Loucy (cell line): ENCODE measurements around the gene SNRNP48.

ENCODE experiments used
- H2AFZ ChIP-seq: fragments of 200-600 bp; sonication (generic); 2 replicates; pipeline ENCODE4 v1.6.0; 2016; ENCODE audit warnings: antibody characterized with exemption, mild to moderate bottlenecking, low read length, moderate library complexity
- H3F3A ChIP-seq: fragments of 200-600 bp; 2 replicates; pipeline ENCODE4 v1.6.0; 2016; ENCODE audit warnings: antibody characterized with exemption, low read depth, mild to moderate bottlenecking
- H3K27me3 ChIP-seq: fragments of 200-600 bp; sonication (generic); 2 replicates; pipeline ENCODE4 v1.6.1; 2014; ENCODE audit warnings: low read length, mild to moderate bottlenecking; ENCODE audit not compliant: insufficient read depth, poor library complexity, severe bottlenecking
- H3K36me3 ChIP-seq: fragments of 200-600 bp; sonication (generic); 2 replicates; pipeline ENCODE4 v1.6.1; 2016; ENCODE audit warnings: low read length; ENCODE audit not compliant: insufficient read depth
- H3K4me1 ChIP-seq: fragments of 200-600 bp; sonication (generic); 2 replicates; pipeline ENCODE4 v1.5.1; 2014; ENCODE audit warnings: low read length, mild to moderate bottlenecking; ENCODE audit not compliant: insufficient read depth, poor library complexity, severe bottlenecking
- H3K4me2 ChIP-seq: fragments of 200-600 bp; sonication (generic); 2 replicates; pipeline ENCODE4 v1.6.0; 2014; ENCODE audit warnings: antibody characterized with exemption, low read length, low read depth, mild to moderate bottlenecking; ENCODE audit not compliant: poor library complexity, severe bottlenecking
- H3K4me3 ChIP-seq: fragments of 200-600 bp; sonication (generic); 2 replicates; pipeline ENCODE4 v1.5.1; 2014; ENCODE audit warnings: low read length, mild to moderate bottlenecking, mixed read lengths; ENCODE audit not compliant: poor library complexity, severe bottlenecking
- H3K79me2 ChIP-seq: fragments of 200-600 bp; sonication (generic); 2 replicates; pipeline ENCODE4 v1.6.1; 2014; ENCODE audit warnings: low read length; ENCODE audit not compliant: insufficient read depth
- H3K9ac ChIP-seq: fragments of 200-600 bp; sonication (generic); 2 replicates; pipeline ENCODE4 v1.6.0; 2014; ENCODE audit warnings: mild to moderate bottlenecking, low read depth, low read length, moderate library complexity; ENCODE audit not compliant: poor library complexity, severe bottlenecking
- H3K9me2 ChIP-seq: fragments of 200-600 bp; sonication (generic); replicated peaks from 2 replicates; pipeline ENCODE4 v1.6.1; 2016; ENCODE audit warnings: low read depth, low read length, mixed read lengths
- H3K9me3 ChIP-seq: fragments of 200-600 bp; sonication (generic); 2 replicates; pipeline ENCODE4 v1.6.1; 2014; ENCODE audit warnings: mild to moderate bottlenecking, antibody characterized with exemption, low read length, low read depth; ENCODE audit not compliant: insufficient read depth
- H4K20me1 ChIP-seq: fragments of 200-600 bp; sonication (generic); 2 replicates; pipeline ENCODE4 v1.6.0; 2014; ENCODE audit warnings: antibody characterized with exemption, low read length, mild to moderate bottlenecking; ENCODE audit not compliant: insufficient read depth, poor library complexity, severe bottlenecking
- CTCF ChIP-seq: fragments of 200-600 bp; sonication (generic); conservative IDR thresholded peaks from 2 replicates; pipeline ENCODE4 v1.5.1; 2014; ENCODE audit warnings: mild to moderate bottlenecking, antibody characterized with exemption, low read length
- EZH2phosphoT487 ChIP-seq: fragments of 200-600 bp; IDR thresholded peaks from 2 replicates; pipeline ENCODE4 v1.6.1; 2018; ENCODE audit warnings: antibody characterized with exemption, mild to moderate bottlenecking, moderate library complexity, borderline replicate concordance

SNRNP48 gene

DNA sequence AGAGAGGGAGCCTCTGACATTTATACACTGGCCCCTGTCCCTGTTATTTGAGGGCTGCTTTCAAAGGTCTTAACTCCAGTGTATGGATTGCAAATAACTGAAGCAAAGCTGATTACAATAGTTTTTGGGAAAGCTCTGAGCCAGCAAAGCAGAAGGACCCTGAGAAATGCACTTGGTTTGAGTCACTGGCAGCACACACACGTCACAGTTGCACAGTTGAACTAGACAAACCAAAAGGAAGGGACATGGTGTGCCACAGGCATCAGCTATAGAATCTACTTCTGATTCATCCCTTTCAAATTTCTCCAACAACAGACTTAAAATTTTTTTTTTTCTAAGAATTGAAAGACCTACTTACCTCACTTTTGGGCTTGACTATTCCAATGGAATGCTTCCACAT, 56.4 kb downstream of the SNRNP48 start:
- H3F3A ChIP-seq = no peaks in the 10 kb centered on the region
- H3K27me3 ChIP-seq = no peaks in the 10 kb centered on the region
- no peaks in the 10 kb centered on the region for H4K20me1 ChIP-seq
- no peaks in the 10 kb centered on the region for H3K79me2 ChIP-seq
- H3K9me2 ChIP-seq = no peaks in the 10 kb centered on the region
- H3K4me1 ChIP-seq = no peaks in the 10 kb centered on the region
- H3K4me2 ChIP-seq = no peak overlapping the region
- H3K36me3 ChIP-seq = no peaks in the 10 kb centered on the region
- H3K9ac ChIP-seq = no peak overlapping the region
- no peaks in the 10 kb centered on the region for H3K9me3 ChIP-seq
- TF ChIP-seq EZH2phosphoT487 (no peak), CTCF (no peak)
- no peak overlapping the region for H3K4me3 ChIP-seq
- H2AFZ ChIP-seq = no peak overlapping the region

- Histone ChIP-seq H3K9me3 (no peaks in the 10 kb centered on the region), H3K79me2 (no peaks in the 10 kb centered on the region), H3F3A (no peaks in the 10 kb centered on the region), H3K27me3 (no peaks in the 10 kb centered on the region), H3K9me2 (no peaks in the 10 kb centered on the region), H3K4me2 (no peak overlapping the region), H3K4me1 (no peaks in the 10 kb centered on the region), H3K9ac (no peak overlapping the region), H3K4me3 (no peak overlapping the region), H4K20me1 (no peaks in the 10 kb centered on the region), H2AFZ (no peak overlapping the region), H3K36me3 (no peaks in the 10 kb centered on the region)
- TF ChIP-seq CTCF (no peak), EZH2phosphoT487 (no peak)
Measured at GRCh38 chr6:7647504-7647903, 57.5 kb downstream of the SNRNP48 start.

DNA sequence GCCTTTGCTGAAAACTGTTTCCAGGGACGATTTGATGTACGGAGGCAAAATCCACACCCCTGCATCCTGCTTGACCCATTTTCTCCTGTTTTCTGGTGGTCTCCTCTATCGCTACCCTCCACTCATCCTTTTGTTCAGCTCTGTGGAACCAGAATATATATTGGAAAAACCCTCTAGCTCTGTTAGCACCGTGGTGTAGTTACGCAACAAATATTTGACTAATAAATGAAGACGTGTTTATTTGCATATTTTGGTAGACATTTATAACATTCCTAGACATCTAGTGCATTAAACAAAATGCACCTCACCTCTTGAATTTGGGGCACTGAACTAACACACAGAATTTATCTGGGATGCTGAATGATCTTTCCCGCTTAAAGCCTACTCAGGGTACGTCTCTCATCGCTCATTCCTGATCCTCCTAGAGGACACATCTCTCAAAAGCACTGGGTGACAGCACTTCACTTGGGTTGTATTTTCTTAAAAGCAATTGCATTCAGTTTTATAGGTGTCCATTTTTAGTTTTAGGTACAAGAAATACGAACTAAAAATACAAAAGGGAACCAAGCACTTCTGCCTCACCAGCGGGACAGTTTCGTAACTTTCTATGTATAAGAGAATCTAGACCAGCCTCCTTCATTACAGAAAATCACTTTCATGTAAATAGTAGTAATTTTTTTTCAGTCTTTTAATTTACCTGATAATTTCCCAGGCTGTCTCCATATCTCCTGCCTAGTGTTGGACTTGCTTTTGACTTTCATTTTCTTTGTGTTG, 59.2 kb downstream of the SNRNP48 start:
- H4K20me1 ChIP-seq = no peaks in the 10 kb centered on the region
- no peaks in the 10 kb centered on the region for H3K27me3 ChIP-seq
- no peaks in the 10 kb centered on the region for H3K9me3 ChIP-seq
- no peak overlapping the region for H2AFZ ChIP-seq
- H3K4me2 ChIP-seq = no peak overlapping the region
- H3K9me2 ChIP-seq = no peaks in the 10 kb centered on the region
- no peaks in the 10 kb centered on the region for H3K4me1 ChIP-seq
- no peak for TF ChIP-seq CTCF
- no peak for TF ChIP-seq EZH2phosphoT487
- no peaks in the 10 kb centered on the region for H3F3A ChIP-seq
- H3K79me2 ChIP-seq = no peaks in the 10 kb centered on the region
- H3K9ac ChIP-seq = no peak overlapping the region
- no peak overlapping the region for H3K4me3 ChIP-seq
- no peaks in the 10 kb centered on the region for H3K36me3 ChIP-seq
